Amniotic stem cell (primary cell): ENCODE results near the gene GPANK1.

Source experiments
- DNase-seq: peaks from one replicate; lab custom pipeline; 2025; lab: John Stamatoyannopoulos, UW

GPANK1 gene

GRCh38 chr6:31691078-31691463, 26.3 kb upstream of the GPANK1 start:
- DNase-seq: no peak

- no peak for DNase-seq
Observed at GRCh38 chr6:31690231-31691077, 25.7 kb upstream of the GPANK1 start.

GRCh38 chr6:31689249-31690110, 24.7 kb upstream of the GPANK1 start:
- no peak for DNase-seq

- no peak for DNase-seq
Observed at GRCh38 chr6:31687860-31688693, 23.3 kb upstream of the GPANK1 start.

- DNase-seq: no peak
Observed at GRCh38 chr6:31687321-31687720, 22.5 kb upstream of the GPANK1 start.

- no peak for DNase-seq
Observed at GRCh38 chr6:31686483-31686882, 21.7 kb upstream of the GPANK1 start.

GRCh38 chr6:31683591-31683990, 18.8 kb upstream of the GPANK1 start:
- no peak for DNase-seq

GRCh38 chr6:31681135-31681671, 16.4 kb upstream of the GPANK1 start:
- DNase-seq: no peak

- peak; percentile 75 for DNase-seq
Observed at GRCh38 chr6:31680226-31681134, 15.7 kb upstream of the GPANK1 start, which contains the start of gene LY6G5C. Gene LY6G5C (minus strand): TSS chr6:31681067. CDS start chr6:31680373, 694 bp downstream.

- no peak for DNase-seq
Observed at GRCh38 chr6:31677955-31678354, 13.2 kb upstream of the GPANK1 start.

GRCh38 chr6:31676904-31677303, 12.1 kb upstream of the GPANK1 start:
- no peak for DNase-seq

- no peak for DNase-seq
Observed at GRCh38 chr6:31676322-31676903, 11.6 kb upstream of the GPANK1 start.

GRCh38 chr6:31669676-31670075, 4.9 kb upstream of the GPANK1 start, which contains the start of gene LY6G5B:
Gene LY6G5B (plus strand): TSS chr6:31669976. CDS start chr6:31670951, 975 bp downstream.
- DNase-seq: no peak

- no peak for DNase-seq
Observed at GRCh38 chr6:31666337-31666965, 1.7 kb upstream of the GPANK1 start.

GRCh38 chr6:31665501-31666336, 922 bp upstream of the GPANK1 start, which contains the start of gene CSNK2B:
Gene CSNK2B (plus strand): TSS chr6:31666080. CDS start chr6:31666832, 752 bp downstream.
- peak; percentile 97 for DNase-seq

- peak; percentile 47 for DNase-seq
Observed at GRCh38 chr6:31663961-31664789, 622 bp downstream of the GPANK1 start.

GRCh38 chr6:31663126-31663960, 1.5 kb downstream of the GPANK1 start:
- DNase-seq: no peak
